ENCODE results near the gene POLR1A.

GRCh38 chr2:86027196-86027921 is 78.3 kb downstream of the POLR1A start:
- TF ChIP-seq, protein P1, sequence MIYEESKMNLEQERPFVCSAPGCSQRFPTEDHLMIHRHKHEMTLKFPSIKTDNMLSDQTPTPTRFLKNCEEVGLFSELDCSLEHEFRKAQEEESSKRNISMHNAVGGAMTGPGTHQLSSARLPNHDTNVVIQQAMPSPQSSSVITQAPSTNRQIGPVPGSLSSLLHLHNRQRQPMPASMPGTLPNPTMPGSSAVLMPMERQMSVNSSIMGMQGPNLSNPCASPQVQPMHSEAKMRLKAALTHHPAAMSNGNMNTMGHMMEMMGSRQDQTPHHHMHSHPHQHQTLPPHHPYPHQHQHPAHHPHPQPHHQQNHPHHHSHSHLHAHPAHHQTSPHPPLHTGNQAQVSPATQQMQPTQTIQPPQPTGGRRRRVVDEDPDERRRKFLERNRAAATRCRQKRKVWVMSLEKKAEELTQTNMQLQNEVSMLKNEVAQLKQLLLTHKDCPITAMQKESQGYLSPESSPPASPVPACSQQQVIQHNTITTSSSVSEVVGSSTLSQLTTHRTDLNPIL (CRISPR knock-in tag; IDR thresholded peaks at IDR 0.05; ENCODE audit: low read depth), result no peak
- TF ChIP-seq ZFP30 (CRISPR knock-in tag; IDR thresholded peaks at IDR 0.05) (no peak), ZNF70 (CRISPR knock-in tag; IDR thresholded peaks at IDR 0.05) (no peak), GLIS3 (CRISPR knock-in tag; IDR thresholded peaks at IDR 0.05) (no peak), TSHZ2 (CRISPR knock-in tag; IDR thresholded peaks at IDR 0.05) (no peak), ZNF565 (CRISPR knock-in tag; conservative IDR thresholded peaks at IDR 0.05; ENCODE audit: low read depth) (no peak), BACH2 (CRISPR knock-in tag; IDR thresholded peaks at IDR 0.05; ENCODE audit: borderline replicate concordance) (no peak), ZNF8 (CRISPR knock-in tag; IDR thresholded peaks at IDR 0.05) (no peak), ZC3H10 (CRISPR knock-in tag; IDR thresholded peaks at IDR 0.05) (no peak), SNAI2 (CRISPR knock-in tag; IDR thresholded peaks at IDR 0.05) (no peak), ZFP3 (CRISPR knock-in tag; IDR thresholded peaks at IDR 0.05) (no peak)
- TF ChIP-seq, protein P2, sequence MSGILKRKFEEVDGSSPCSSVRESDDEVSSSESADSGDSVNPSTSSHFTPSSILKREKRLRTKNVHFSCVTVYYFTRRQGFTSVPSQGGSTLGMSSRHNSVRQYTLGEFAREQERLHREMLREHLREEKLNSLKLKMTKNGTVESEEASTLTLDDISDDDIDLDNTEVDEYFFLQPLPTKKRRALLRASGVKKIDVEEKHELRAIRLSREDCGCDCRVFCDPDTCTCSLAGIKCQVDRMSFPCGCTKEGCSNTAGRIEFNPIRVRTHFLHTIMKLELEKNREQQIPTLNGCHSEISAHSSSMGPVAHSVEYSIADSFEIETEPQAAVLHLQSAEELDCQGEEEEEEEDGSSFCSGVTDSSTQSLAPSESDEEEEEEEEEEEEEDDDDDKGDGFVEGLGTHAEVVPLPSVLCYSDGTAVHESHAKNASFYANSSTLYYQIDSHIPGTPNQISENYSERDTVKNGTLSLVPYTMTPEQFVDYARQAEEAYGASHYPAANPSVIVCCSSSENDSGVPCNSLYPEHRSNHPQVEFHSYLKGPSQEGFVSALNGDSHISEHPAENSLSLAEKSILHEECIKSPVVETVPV (CRISPR knock-in tag; IDR thresholded peaks at IDR 0.05), result no peak
- TF ChIP-seq, protein P3, sequence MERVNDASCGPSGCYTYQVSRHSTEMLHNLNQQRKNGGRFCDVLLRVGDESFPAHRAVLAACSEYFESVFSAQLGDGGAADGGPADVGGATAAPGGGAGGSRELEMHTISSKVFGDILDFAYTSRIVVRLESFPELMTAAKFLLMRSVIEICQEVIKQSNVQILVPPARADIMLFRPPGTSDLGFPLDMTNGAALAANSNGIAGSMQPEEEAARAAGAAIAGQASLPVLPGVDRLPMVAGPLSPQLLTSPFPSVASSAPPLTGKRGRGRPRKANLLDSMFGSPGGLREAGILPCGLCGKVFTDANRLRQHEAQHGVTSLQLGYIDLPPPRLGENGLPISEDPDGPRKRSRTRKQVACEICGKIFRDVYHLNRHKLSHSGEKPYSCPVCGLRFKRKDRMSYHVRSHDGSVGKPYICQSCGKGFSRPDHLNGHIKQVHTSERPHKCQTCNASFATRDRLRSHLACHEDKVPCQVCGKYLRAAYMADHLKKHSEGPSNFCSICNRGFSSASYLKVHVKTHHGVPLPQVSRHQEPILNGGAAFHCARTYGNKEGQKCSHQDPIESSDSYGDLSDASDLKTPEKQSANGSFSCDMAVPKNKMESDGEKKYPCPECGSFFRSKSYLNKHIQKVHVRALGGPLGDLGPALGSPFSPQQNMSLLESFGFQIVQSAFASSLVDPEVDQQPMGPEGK (CRISPR knock-in tag; IDR thresholded peaks at IDR 0.05; ENCODE audit: borderline replicate concordance), result no peak

All from SK-N-SH treated with all-trans-retinoic acid at 6 μM for 48 hours (cell line).